HepG2 (cell line): Measurements from ENCODE around the gene PANK3. TPM values are rescaled to one million over a fixed set of nuclear protein-coding genes. Genes with fewer than 3 reads are reported as not detected.

Source experiments
- ARNTL ChIP-seq: sonication (generic); formaldehyde crosslinking; IDR thresholded peaks from 2 replicates; pipeline ENCODE4 v1.4.0; 2020; ENCODE audit warnings: mild to moderate bottlenecking, missing genetic modification reagents
- BCL6 ChIP-seq: IDR thresholded peaks from 2 replicates; pipeline ENCODE4 v1.6.1; 2016; ENCODE audit warnings: missing genetic modification reagents, missing compliant biosample characterization
- CEBPB ChIP-seq: IDR thresholded peaks from 2 replicates; pipeline ENCODE4 v1.6.1; 2011; ENCODE audit warnings: low read depth, low read length, improper control_type of control experiment, borderline replicate concordance
- CREM ChIP-seq, 2 experiments: sonication (generic) in 1 of 2; formaldehyde crosslinking in 1 of 2; IDR thresholded peaks; 2 replicates each; pipeline versions ENCODE4 v1.4.0 to v1.6.1; 2016 to 2020; ENCODE audit warnings: antibody characterized with exemption in 1 of 2, mild to moderate bottlenecking in 1 of 2, missing genetic modification reagents in 1 of 2
- DRAP1 ChIP-seq: IDR thresholded peaks from 2 replicates; pipeline ENCODE4 v1.6.1; 2016; ENCODE audit warnings: missing genetic modification reagents, missing compliant biosample characterization
- FOXK2 ChIP-seq: fragments of 450-650 bp; IDR thresholded peaks from 2 replicates; pipeline ENCODE4 v1.6.1; 2016
- HMG20B ChIP-seq: conservative IDR thresholded peaks from 2 replicates; pipeline ENCODE4 v1.6.1; 2016; ENCODE audit warnings: missing genetic modification reagents, missing compliant biosample characterization
- HNF1B ChIP-seq: sonication (generic); formaldehyde crosslinking; IDR thresholded peaks from 2 replicates; pipeline ENCODE4 v1.5.1; 2020; ENCODE audit warnings: mild to moderate bottlenecking, moderate library complexity, missing genetic modification reagents
- HNF4G ChIP-seq, 2 experiments: sonication (generic) in 1 of 2; formaldehyde crosslinking in 1 of 2; IDR thresholded peaks; 2 replicates each; pipeline versions ENCODE4 v1.4.0 to v1.6.1; 2011 to 2020; ENCODE audit warnings: borderline replicate concordance in 2 of 2, low read depth in 2 of 2, mild to moderate bottlenecking in 2 of 2, low read length in 1 of 2, missing genetic modification reagents in 1 of 2, moderate library complexity in 1 of 2
- IRF1 ChIP-seq: sonication (generic); formaldehyde crosslinking; IDR thresholded peaks from 2 replicates; pipeline ENCODE4 v1.4.0; 2020; ENCODE audit warnings: low read depth, mild to moderate bottlenecking, missing genetic modification reagents
- KLF6 ChIP-seq: IDR thresholded peaks from 2 replicates; pipeline ENCODE4 v1.8.0; 2016; ENCODE audit warnings: missing biosample characterization, missing genetic modification reagents
- SIX4 ChIP-seq: sonication (generic); formaldehyde crosslinking; IDR thresholded peaks from 2 replicates; pipeline ENCODE4 v1.4.0; 2020; ENCODE audit warnings: missing genetic modification reagents
- TARDBP ChIP-seq: sonication (generic); formaldehyde crosslinking; IDR thresholded peaks from 2 replicates; pipeline ENCODE4 v1.8.0; 2022; ENCODE audit warnings: mild to moderate bottlenecking, missing genetic modification reagents
- TFDP2 ChIP-seq: sonication (generic); formaldehyde crosslinking; IDR thresholded peaks from 2 replicates; pipeline ENCODE4 v1.4.0; 2020; ENCODE audit warnings: missing genetic modification reagents
- ZBTB33 ChIP-seq: sonication (generic); formaldehyde crosslinking; IDR thresholded peaks from 2 replicates; pipeline ENCODE4 v1.4.0; 2020; ENCODE audit warnings: missing genetic modification reagents
- ZBTB7B ChIP-seq: sonication (generic); formaldehyde crosslinking; IDR thresholded peaks from 2 replicates; pipeline ENCODE4 v1.4.0; 2020; ENCODE audit warnings: missing genetic modification reagents
- ZFP36 ChIP-seq: fragments of 150-350 bp; IDR thresholded peaks from 2 replicates; pipeline ENCODE4 v1.6.1; 2018; ENCODE audit warnings: borderline replicate concordance, low read length, low read depth; ENCODE audit not compliant: partially characterized antibody
- ZNF124 ChIP-seq: sonication (generic); formaldehyde crosslinking; IDR thresholded peaks from 2 replicates; pipeline ENCODE4 v1.4.0; 2020; ENCODE audit warnings: missing genetic modification reagents
- ZNF670 ChIP-seq: sonication (generic); formaldehyde crosslinking; IDR thresholded peaks from 2 replicates; pipeline ENCODE4 v1.8.0; 2022; ENCODE audit warnings: mild to moderate bottlenecking, missing genetic modification reagents, borderline replicate concordance
- ZNF710 ChIP-seq: sonication (generic); formaldehyde crosslinking; IDR thresholded peaks from 2 replicates; pipeline ENCODE4 v1.5.0; 2020; ENCODE audit warnings: mild to moderate bottlenecking, missing genetic modification reagents, borderline replicate concordance
- polyA plus RNA-seq, 8 experiments: library from polyadenylated mRNA; depleted of rRNA in 3 of 8; stranded (reverse) in 7 of 8; unstranded in 1 of 8; fragments of >200 nt; fragmentation: Illumina TruSeq in 4 of 8; extraction: Trizol in 4 of 8; gene quantifications; 2 replicates each; pipeline versions ENCODE4 v1.2.1 to v1.2.3, GENCODE V29; 2011 to 2016; ENCODE audit warnings: low read depth in 4 of 8, missing spikeins in 1 of 8, mixed read lengths in 1 of 8; ENCODE audit not compliant: insufficient read depth in 1 of 8
- total RNA-seq, 5 experiments: library from RNA; depleted of rRNA; stranded (reverse); fragments of >200 nt; fragmentation: Illumina TruSeq; extraction: Trizol; gene quantifications; 2 replicates each; pipeline ENCODE4 v1.2.3, GENCODE V29; 2016; ENCODE audit warnings: low read depth in 1 of 5

The PANK3 gene
- total and polyA plus RNA-seq, 2 of the 13 experiments (the other 11 are each of a cell fraction or from before 2014, with no cell fraction given): 26.9 to 69.5 TPM

GRCh38 chr5:168592014-168592368, 12.8 kb upstream of the PANK3 start (continued):
- TF ChIP-seq FOXK2 (peak; percentile 98), ZBTB7B (0 out of 2 replicates have a peak, but pooled peaks have one; percentile 25), CEBPB (peak; percentile 96), HMG20B (peak; percentile 67), ZFP36 (no peak), ZBTB33 (CRISPR knock-in tag) (peak; percentile 32; the same call in 1 of the 2 replicates), CREM (IDR thresholded peaks at IDR 0.05) (peak; percentile 75), CREM (CRISPR knock-in tag; IDR thresholded peaks at IDR 0.05) (no peak), ZNF710 (CRISPR knock-in tag) (peak; percentile 88; the same call in 1 of the 2 replicates), SIX4 (CRISPR knock-in tag) (peak; percentile 72), DRAP1 (CRISPR knock-in tag) (peak; percentile 22; the same call in 1 of the 2 replicates), BCL6 (CRISPR knock-in tag) (peak; percentile 95), ZNF124 (CRISPR knock-in tag) (no peak), HNF4G (IDR thresholded peaks at IDR 0.05; ENCODE audit: borderline replicate concordance, low read depth, low read length) (0 out of 2 replicates have a peak, but pooled peaks have one; percentile 38), HNF4G (CRISPR knock-in tag; IDR thresholded peaks at IDR 0.05; ENCODE audit: borderline replicate concordance, low read depth) (no peak; the same call in 1 of the 2 replicates), ARNTL (0 out of 2 replicates have a peak, but pooled peaks have one; percentile 36), IRF1 (CRISPR knock-in tag) (no peak), TARDBP (CRISPR knock-in tag) (peak; percentile 36; the same call in 1 of the 2 replicates), KLF6 (CRISPR knock-in tag) (0 out of 2 replicates have a peak, but pooled peaks have one; percentile 37), ZNF670 (CRISPR knock-in tag) (peak; percentile 80), HNF1B (CRISPR knock-in tag) (0 out of 2 replicates have a peak, but pooled peaks have one; percentile 25), TFDP2 (CRISPR knock-in tag) (no peak)
